ENCODE data around the gene ASPSCR1.
A peak's percentile ranks its signal among the peaks of the same experiment; 100 is the strongest.

ASPSCR1 gene

GRCh38 chr17:82043507-82043906 lies 66.1 kb downstream of the ASPSCR1 start:
- no peak for DNase-seq

- no peak for DNase-seq
These were observed 68.6 kb downstream of the ASPSCR1 start for GRCh38 chr17:82045936-82046484.

- DNase-seq = no peak
These were observed 69.5 kb downstream of the ASPSCR1 start for GRCh38 chr17:82046903-82047302.

GRCh38 chr17:82047379-82047778 lies 70.0 kb downstream of the ASPSCR1 start:
- DNase-seq = no peak

GRCh38 chr17:82047914-82048570 lies 70.6 kb downstream of the ASPSCR1 start:
- no peak for DNase-seq

GRCh38 chr17:82048571-82048971 lies 71.1 kb downstream of the ASPSCR1 start:
- DNase-seq = no peak

- no peak for DNase-seq
These were observed 71.7 kb downstream of the ASPSCR1 start for GRCh38 chr17:82049106-82049505.

GRCh38 chr17:82049521-82049971 lies 72.1 kb downstream of the ASPSCR1 start:
- DNase-seq = no peak

- no peak for DNase-seq
These were observed 72.8 kb downstream of the ASPSCR1 start for GRCh38 chr17:82050152-82050760.

- no peak for DNase-seq
These were observed 73.6 kb downstream of the ASPSCR1 start for GRCh38 chr17:82050761-82051641.

GRCh38 chr17:82051776-82052637 lies 74.6 kb downstream of the ASPSCR1 start, which contains the start of the genes GPS1 and RFNG:
TSS of gene GPS1 (plus strand) at chr17:82051898. CDS start at chr17:82051932, 34 bp downstream.
TSS of gene RFNG (minus strand) at chr17:82051811. CDS start at chr17:82051766, 45 bp downstream.
- peak; percentile 45 for DNase-seq

- DNase-seq = no peak
These were observed 75.2 kb downstream of the ASPSCR1 start for GRCh38 chr17:82052638-82053059.

GRCh38 chr17:82053130-82053529 lies 75.7 kb downstream of the ASPSCR1 start:
- no peak for DNase-seq

- DNase-seq = no peak
These were observed 76.3 kb downstream of the ASPSCR1 start for GRCh38 chr17:82053556-82054263.

GRCh38 chr17:82054351-82055022 lies 77.1 kb downstream of the ASPSCR1 start:
- DNase-seq = no peak

- no peak for DNase-seq
These were observed 77.9 kb downstream of the ASPSCR1 start for GRCh38 chr17:82055023-82055964.

- no peak for DNase-seq
These were observed 78.7 kb downstream of the ASPSCR1 start for GRCh38 chr17:82055965-82056728.

GRCh38 chr17:82056729-82057621 lies 79.5 kb downstream of the ASPSCR1 start:
- DNase-seq = no peak

Data from NCI-H2107 (cell line).